Left ventricle myocardium inferior (tissue), 1 donor: ENCODE data around the gene BBS9. TPM values are rescaled to one million over a fixed set of nuclear protein-coding genes. Genes with fewer than 3 reads are reported as not detected.

ENCODE experiments used
- DNase-seq: peaks from one replicate; pipeline ENCODE4 v3.0.0-alpha.2; 2020
- H3K27ac ChIP-seq: fragments of 200-600 bp; replicated peaks from 2 replicates; pipeline ENCODE4 v1.8.0; 2021
- H3K27me3 ChIP-seq: fragments of 200-600 bp; 2 replicates; pipeline ENCODE4 v1.8.0; 2021; ENCODE audit warnings: low read depth
- H3K36me3 ChIP-seq: fragments of 200-600 bp; 2 replicates; pipeline ENCODE4 v1.8.0; 2021
- H3K4me1 ChIP-seq: fragments of 200-600 bp; 2 replicates; pipeline ENCODE4 v1.8.0; 2021
- H3K4me3 ChIP-seq: fragments of 200-600 bp; 2 replicates; pipeline ENCODE4 v1.8.0; 2021; ENCODE audit warnings: mild to moderate bottlenecking, moderate library complexity
- H3K9me3 ChIP-seq: fragments of 200-600 bp; replicated peaks from 2 replicates; pipeline ENCODE4 v1.8.0; 2021
- CTCF ChIP-seq: fragments of 200-600 bp; IDR thresholded peaks from 2 replicates; pipeline ENCODE4 v1.8.0; 2021; ENCODE audit warnings: antibody characterized with exemption, mild to moderate bottlenecking, borderline replicate concordance
- intact Hi-C: fragments of 100-400 bp; cut with micrococcal nuclease; formaldehyde crosslinking; loops from one replicate; pipeline ENCODE4 v1.11.0; 2022
- total RNA-seq: library from RNA; stranded (reverse); fragmentation: NEBNext Ultra II Directional; extraction: Animal tissue kit (Norgen Biotek cat#: 25700); gene quantifications from one replicate; pipeline ENCODE4 v1.2.1, GENCODE V29; 2021
- donor health status: DM: no; HTN: yes; CAD: no; lungs with severe emphysema.

The BBS9 gene
- total RNA-seq, 1 donor from 2014 or later, result 13.7 TPM

- no peak for TF ChIP-seq CTCF
- intact Hi-C loops, result no loop called here
- Histone ChIP-seq H3K9me3 (no peaks in the 10 kb centered on the region), H3K27ac (no peak overlapping the region), H3K4me1 (peaks cover 9% of the 10 kb centered on the region), H3K4me3 (no peak overlapping the region), H3K27me3 (no peaks in the 10 kb centered on the region), H3K36me3 (no peaks in the 10 kb centered on the region)
- no peak for DNase-seq
Measured at GRCh38 chr7:33559324-33559710, 430.0 kb downstream of the BBS9 start.

GRCh38 chr7:33562996-33563395 lies 433.6 kb downstream of the BBS9 start:
- Histone ChIP-seq H3K27ac (no peak overlapping the region), H3K4me1 (no peaks in the 10 kb centered on the region), H3K36me3 (no peaks in the 10 kb centered on the region), H3K9me3 (no peaks in the 10 kb centered on the region), H3K27me3 (no peaks in the 10 kb centered on the region), H3K4me3 (no peak overlapping the region)
- intact Hi-C loops, result no loop called here
- no peak for TF ChIP-seq CTCF
- no peak for DNase-seq

GRCh38 chr7:33563651-33564050 lies 434.3 kb downstream of the BBS9 start:
- H3K9me3 ChIP-seq, result no peaks in the 10 kb centered on the region
- TF ChIP-seq CTCF, result no peak
- intact Hi-C loops, result no loop called here
- H3K27ac ChIP-seq, result no peak overlapping the region
- no peak overlapping the region for H3K4me3 ChIP-seq
- H3K27me3 ChIP-seq, result no peaks in the 10 kb centered on the region
- no peak for DNase-seq
- H3K4me1 ChIP-seq, result no peaks in the 10 kb centered on the region
- H3K36me3 ChIP-seq, result no peaks in the 10 kb centered on the region

- no peak overlapping the region for H3K4me3 ChIP-seq
- H3K4me1 ChIP-seq, result no peaks in the 10 kb centered on the region
- peaks cover 7% of the 10 kb centered on the region for H3K9me3 ChIP-seq
- TF ChIP-seq CTCF, result no peak
- intact Hi-C loops, result no loop called here
- no peaks in the 10 kb centered on the region for H3K36me3 ChIP-seq
- no peak overlapping the region for H3K27ac ChIP-seq
- DNase-seq, result no peak
- H3K27me3 ChIP-seq, result no peaks in the 10 kb centered on the region
Measured at GRCh38 chr7:33578166-33578565, 448.8 kb downstream of the BBS9 start.

GRCh38 chr7:33578881-33579672 lies 449.7 kb downstream of the BBS9 start:
- Histone ChIP-seq H3K9me3 (peaks cover 7% of the 10 kb centered on the region), H3K36me3 (no peaks in the 10 kb centered on the region), H3K4me1 (no peaks in the 10 kb centered on the region), H3K27ac (no peak overlapping the region), H3K27me3 (no peaks in the 10 kb centered on the region), H3K4me3 (no peak overlapping the region)
- no peak for TF ChIP-seq CTCF
- intact Hi-C loops, result no loop called here
- no peak for DNase-seq
